GM12872 (cell line): ENCODE data around the gene TKTL1.

Experiments
- TF ChIP-seq, protein P1 (sequence below): IDR thresholded peaks from 3 replicates; pipeline ENCODE4 v1.5.1; 2011; ENCODE audit warnings: low read depth, mild to moderate bottlenecking, low read length, moderate library complexity; ENCODE audit not compliant: insufficient read depth

Gene TKTL1

DNA sequence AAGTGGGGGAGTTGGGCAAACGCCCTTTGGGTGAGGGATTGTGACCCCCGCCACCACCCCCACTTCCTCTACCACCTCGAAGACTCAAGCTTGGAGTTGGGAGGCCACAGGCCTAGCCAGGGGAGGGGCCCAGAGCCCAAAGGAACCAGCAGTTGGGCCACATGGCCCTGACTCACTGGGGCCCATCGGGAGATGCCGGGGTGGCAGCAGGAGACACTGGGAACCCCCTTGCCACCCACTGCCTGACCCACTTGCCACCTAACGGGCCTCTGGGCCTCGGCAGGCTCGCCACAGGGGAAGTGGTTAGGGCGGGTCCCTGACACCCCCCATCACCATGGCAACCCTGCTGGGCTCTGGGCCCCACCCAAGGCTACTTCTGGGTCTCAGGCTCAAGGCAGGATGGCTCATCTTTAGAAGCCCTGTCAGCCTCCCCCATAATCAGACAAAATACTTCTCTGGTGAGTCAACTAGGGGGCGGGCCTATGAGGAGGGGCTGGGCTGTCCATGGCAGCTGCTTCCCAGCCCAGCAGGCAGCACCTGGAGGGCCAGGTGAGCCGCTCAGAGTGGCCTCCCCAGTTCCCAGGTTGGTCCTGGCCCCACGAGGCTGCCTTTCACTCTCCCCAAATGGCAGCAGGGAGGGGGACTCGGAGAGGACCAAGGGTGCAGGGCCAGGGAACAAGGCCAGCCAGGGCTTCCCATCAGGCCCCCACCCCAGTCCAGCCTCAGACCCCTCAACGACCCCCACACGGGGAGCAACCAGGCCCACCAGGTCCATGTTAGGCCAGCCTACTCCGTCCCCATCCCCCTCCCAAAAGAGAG lies 73.2 kb downstream of the TKTL1 start:
- TF ChIP-seq, protein P1, sequence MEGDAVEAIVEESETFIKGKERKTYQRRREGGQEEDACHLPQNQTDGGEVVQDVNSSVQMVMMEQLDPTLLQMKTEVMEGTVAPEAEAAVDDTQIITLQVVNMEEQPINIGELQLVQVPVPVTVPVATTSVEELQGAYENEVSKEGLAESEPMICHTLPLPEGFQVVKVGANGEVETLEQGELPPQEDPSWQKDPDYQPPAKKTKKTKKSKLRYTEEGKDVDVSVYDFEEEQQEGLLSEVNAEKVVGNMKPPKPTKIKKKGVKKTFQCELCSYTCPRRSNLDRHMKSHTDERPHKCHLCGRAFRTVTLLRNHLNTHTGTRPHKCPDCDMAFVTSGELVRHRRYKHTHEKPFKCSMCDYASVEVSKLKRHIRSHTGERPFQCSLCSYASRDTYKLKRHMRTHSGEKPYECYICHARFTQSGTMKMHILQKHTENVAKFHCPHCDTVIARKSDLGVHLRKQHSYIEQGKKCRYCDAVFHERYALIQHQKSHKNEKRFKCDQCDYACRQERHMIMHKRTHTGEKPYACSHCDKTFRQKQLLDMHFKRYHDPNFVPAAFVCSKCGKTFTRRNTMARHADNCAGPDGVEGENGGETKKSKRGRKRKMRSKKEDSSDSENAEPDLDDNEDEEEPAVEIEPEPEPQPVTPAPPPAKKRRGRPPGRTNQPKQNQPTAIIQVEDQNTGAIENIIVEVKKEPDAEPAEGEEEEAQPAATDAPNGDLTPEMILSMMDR: no peak

DNA sequence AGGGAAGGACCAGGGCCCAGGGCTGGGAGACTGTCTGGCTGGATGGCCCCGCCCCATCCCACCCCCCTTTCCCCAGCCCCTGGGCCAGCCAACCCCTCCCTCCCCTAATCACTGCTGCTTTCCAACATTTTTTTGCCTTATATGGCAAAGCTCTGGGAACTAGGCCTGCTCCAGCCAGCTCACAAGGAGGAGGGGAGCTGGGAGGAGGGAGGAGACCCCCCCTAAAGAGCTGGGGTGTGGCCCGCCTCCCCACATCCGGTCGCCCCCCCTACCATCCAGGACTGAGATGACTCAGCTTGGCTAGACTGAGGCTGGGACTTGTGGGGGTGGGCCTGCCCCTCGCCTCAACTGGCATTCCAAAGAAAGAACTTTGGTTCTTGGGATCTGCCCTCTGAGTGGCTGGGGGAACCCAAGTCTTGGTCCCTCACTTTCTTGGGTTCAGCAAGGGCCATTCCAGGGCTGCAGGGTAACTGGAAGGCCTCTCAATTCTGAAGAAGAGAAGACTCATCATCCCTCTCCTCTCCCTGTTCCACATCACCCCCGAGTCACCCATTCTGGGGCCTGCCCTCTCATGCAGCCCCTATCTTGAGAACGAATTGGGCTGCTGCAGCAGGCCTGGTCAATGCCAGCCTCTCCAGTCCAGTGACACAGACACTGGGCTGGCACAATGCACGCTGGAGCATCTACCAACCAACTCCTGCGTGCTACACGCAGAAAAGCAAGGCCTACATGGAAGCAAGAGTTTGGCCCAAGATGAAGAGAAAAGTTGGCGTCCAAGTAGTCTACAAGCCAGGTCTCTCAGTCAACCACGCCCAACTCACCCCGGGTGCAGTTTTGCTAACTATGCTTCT lies 74.1 kb downstream of the TKTL1 start:
- TF ChIP-seq, protein P1: no peak

DNA sequence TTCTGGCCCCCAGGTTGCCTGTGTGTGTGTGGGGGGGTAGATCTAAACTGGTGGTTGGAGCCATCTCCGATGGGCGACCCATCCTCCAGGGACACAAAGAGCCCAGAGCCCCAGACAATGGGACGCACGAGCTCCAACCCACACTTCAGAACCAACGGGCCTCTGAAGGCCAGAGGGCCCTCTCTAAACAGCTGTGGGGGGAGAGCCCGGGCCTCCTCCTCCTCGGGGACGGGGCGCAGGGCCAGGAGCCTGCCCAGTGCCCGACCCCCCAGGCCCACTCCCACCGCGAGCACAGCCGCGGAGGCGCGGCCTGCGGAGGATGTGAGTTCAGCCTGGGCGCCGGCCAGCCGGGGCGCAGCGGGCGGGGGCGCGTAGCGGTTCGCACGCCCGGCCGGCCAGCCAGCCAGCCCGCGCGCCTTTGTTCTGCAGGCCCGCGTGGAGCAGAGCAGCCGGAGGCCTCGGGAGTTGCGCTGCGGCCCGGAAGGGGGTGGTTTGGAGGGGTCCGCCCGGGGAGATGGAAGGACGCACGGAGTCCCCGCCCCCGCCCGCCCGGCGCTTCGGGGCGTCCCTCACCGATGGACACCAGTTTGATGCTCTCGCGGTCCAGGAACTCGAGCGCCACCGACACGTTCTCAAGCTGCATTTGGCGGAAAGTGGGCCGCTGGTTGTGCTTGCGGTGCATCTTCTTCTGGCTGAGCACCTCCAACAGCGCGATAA lies 74.9 kb downstream of the TKTL1 start:
- TF ChIP-seq, protein P1: no peak

DNA sequence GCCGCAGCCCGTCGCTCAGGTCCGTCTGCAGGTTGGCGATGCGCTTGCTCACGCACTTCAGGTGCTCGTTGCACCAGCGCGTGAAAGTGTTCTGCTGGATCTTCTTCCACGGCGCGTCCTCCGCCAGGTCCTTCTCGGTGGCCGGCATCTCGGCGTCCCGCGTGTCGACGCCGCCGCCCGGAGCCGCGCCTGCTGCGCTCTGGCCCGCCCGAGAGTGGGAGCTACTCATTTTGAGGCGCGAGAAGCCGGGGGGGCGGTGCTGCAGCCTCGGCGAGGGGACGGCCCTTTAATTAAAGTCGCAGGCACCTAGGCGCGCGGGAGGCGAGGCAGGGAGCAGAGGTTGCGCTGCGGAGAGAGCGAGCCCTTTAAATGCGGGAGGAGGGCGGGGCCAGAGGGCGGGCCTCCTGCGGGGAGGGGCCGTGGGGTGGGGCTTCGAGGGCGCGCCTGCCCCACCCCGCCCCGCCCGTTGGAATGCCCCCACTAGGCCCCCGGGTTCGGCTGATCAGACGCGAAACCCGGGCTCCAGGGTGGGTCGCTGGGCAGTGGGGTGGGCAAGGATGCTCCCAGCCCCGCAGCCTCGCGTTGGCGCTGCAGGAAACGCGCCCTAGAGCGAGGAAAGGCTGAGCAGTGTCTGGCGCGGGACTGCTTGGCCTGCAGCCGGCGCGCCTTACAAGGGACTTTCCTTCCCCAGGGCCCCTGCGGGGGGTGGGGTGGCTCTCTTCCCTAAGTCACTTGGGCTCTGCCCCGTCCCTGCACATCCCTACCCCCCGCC lies 75.6 kb downstream of the TKTL1 start:
- TF ChIP-seq, protein P1: no peak

DNA sequence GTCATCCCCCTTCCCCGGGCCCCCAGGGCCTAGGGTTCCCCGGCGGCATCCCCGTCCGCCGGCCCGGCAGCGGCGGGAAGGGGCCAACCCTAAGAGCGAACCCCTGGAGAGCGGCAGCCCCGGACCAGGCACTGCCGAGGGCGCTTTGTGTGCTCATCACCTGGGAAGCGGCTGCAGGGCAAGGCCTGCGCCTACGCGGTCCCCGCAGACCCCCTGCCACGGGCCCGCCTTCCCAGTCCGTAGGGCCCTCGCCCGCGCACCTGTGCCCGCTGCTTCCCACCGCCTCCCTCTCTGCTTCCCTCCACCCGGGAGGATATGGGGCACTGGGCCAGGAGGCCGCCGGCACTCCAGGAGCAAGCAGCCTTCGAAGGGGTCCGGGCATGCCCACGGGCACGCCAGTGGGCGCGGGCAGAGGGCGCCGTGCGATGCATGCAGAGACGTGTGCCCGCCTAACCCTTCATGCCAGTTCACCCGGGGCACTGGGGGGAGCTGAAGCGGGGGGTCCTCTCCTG lies 76.2 kb downstream of the TKTL1 start:
- TF ChIP-seq, protein P1: no peak

DNA sequence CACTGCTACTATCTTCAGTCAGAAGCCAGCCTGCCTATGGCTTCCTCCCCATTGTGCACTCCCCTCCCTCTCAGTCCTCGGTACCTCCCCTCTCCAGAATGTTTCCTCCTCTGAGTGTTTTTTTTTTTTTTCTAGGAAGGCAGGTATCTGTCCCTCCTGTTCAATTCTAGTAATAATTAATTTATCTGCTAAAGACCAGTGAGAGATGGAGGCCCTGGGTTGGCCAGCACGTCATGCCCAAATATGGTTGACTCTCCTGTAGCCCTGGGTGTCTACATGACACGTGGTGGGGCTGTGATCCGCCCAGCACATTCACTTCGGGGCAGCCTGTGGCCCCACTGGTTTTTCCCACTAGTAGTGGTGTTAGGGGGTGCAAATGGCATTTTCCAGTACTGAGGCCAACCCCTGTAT lies 77.0 kb downstream of the TKTL1 start:
- TF ChIP-seq, protein P1: no peak
